GM08714 (cell line): ENCODE measurements around the gene ZNF560.
A peak's percentile ranks its signal among the peaks of the same experiment; 100 is the strongest.
"Not testable (repeated sequence)": the region's sequence is repeated elsewhere in the genome, so short reads cannot be mapped to it uniquely, and the experiment has no call there.

ENCODE experiments used
- H3K4me3 ChIP-seq: fragments of 200-500 bp; sonication (Bioruptor generic); 2 replicates; pipeline ENCODE4 v1.5.1; 2014; ENCODE audit warnings: mild to moderate bottlenecking, low read length, inconsistent platforms
- ZNF274 ChIP-seq: IDR thresholded peaks from 2 replicates; pipeline ENCODE4 v1.6.1; 2012; ENCODE audit warnings: mild to moderate bottlenecking, low read depth, low read length

Gene ZNF560

DNA sequence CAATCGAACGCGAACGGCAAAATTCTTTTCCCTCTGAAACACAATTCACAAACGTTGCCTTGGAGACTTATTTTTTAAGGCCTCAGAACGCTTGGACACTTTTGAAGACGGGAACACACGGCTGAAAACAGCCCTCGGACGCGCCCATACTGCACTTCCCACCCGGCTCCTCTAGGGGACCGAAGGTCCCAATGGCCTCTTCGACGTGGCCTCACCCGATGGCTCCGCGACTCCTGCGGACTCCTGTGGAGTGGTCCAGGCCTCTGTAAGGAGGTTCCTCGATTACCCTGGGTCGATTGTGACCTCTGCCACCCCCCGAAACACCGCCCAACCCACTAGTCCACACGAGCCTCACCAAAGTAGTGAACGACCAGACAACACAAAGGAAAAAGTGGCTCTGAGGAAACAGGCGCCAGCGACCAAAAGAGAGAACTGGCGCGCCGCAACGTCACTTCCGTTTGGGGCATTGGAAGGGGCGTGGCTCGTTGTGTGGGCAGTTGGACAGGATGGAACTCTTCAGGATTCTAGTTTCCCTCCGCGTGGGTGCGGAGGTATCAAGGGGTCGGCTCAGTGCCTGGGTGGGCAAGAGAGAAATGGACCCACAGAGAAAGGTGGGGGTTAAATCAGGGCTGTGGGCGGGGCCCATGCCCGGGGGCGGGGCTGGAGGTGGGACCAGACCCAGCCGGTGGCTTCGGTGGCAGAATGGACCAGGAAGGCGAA lies at the start of gene ZNF560:
Gene ZNF560, minus strand, starts transcription at position 434 of the 720 bp plus-strand sequence. CDS start 23,303 bp downstream, outside the sequence.
- TF ChIP-seq ZNF274: no peak
- no peak within 1 kb of the TSS for H3K4me3 ChIP-seq

DNA sequence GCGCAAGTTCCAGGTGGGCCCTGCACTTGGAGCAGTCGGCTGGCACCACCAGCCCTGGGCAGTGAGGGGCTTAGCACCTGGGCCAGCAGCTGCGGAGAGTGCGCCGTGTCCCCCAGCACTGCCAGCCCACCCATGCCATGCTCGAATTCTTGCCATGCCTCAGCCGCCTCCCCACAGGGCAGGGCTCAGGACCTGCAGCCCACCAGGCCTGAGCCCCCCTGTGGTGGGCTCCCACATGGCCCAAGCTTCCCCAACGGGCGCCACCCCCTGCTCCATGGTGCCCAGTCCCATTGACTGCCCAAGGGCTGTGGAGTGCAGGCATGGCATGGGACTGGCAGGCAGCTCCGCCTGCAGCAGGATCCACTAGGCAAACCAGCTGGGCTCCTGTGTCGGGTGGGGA lies 49.5 kb upstream of the ZNF560 start:
- TF ChIP-seq ZNF274: no peak
- H3K4me3 ChIP-seq: no peak overlapping the region

DNA sequence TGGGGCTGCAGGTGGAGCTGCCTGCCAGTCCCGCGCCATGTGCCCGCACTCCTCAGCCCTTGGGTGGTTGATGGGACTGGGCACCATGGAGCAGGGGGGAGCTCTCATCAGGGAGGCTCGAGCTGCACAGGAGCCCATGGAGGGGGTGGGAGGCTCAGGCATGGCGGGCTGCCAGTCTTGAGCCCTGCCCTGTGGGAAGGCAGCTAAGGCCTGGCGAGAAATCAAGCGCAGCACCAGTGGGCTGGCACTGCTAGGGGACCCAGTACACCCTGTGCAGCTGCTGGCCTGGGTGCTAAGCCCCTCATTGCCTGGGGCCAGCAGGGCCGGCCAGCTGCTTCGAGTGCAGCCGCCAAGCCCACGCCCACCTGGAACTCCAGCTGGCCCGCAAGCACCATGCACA lies 42.9 kb upstream of the ZNF560 start:
- H3K4me3 ChIP-seq: not testable (repeated sequence)

DNA sequence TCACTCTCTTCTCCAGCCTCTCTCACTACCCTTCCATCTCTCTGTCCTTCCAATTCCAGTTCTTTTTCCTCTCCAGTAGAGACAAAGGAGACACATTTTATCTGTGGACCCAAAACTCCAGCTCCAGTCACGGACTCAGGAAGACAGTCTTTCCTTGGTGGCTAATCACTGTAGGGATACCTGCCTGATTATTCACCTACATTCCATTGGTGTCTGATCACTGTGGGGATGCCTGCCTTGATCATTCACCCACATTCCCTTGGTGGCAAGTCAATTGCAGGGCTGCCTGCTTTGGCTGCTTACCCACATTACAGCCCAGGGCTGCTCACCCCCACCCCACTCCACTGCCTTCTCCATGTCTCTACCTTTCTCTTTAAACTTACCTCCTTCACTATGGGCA lies 41.5 kb upstream of the ZNF560 start:
- H3K4me3 ChIP-seq: not testable (repeated sequence)

DNA sequence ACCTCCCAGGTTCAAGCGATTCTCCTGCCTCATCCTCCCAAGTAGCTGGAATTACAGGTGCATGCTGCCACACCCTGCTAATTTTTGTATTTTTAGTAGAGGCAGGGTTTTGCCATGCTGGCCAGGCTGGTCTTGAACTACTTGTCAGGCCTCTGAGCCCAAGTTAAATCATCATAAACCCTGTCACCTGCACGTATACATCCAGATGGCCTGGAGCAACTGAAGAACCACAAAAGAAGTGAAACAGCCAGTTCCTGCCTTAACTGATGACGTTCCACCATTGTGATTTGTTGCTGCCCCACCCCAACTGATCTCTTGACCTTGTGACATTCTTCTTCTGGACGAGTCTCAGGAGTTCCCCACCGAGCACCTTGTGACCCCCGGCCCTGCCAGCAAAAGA lies 40.8 kb upstream of the ZNF560 start:
- not testable (repeated sequence) for H3K4me3 ChIP-seq

DNA sequence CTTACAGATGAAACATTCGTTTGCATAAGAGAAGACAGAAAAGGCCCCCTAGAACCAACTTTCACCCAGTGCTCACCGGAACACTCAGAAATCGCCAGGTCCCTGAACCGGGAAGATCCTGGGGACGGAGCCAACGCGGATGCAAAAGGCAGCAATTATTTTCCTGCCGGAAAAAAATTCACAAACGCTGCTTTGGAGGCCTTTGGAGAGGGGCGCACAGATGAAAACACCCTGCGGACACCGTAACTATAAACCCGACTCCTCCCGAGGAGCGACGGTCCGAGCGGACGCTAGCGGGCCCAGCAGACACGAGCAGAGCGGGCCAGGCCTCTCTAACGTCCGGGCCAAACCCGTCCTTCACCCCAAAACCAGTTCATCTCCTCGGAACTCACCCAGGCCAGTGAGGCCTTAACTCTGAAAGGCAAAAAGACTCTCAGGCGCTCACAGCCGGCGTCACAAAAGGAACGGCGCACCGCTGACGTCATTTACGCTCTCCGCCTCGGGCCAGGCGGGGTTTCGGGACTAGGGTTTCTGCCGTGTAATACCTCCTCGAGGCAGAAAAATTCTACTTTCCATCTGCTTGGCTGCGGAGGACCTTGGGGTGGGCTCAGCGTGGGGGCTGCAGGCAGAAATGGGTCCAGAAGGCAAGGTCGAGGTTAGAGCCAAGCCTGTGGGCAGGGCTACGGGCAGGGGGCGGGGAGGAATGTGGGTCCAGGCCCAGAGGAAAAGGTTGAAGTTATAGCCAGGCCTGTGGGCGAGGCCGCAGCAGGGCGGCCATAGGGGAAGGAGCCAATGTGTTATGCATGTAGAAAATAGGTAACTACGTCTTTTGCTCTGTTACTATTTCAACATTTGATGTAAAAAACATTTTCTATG lies 40.0 kb upstream of the ZNF560 start, which contains the start of gene ZNF426:
Gene ZNF426, minus strand, starts transcription at position 463 of the 876 bp plus-strand sequence. CDS start 2,413 bp downstream, outside the sequence.
- no peak for TF ChIP-seq ZNF274

DNA sequence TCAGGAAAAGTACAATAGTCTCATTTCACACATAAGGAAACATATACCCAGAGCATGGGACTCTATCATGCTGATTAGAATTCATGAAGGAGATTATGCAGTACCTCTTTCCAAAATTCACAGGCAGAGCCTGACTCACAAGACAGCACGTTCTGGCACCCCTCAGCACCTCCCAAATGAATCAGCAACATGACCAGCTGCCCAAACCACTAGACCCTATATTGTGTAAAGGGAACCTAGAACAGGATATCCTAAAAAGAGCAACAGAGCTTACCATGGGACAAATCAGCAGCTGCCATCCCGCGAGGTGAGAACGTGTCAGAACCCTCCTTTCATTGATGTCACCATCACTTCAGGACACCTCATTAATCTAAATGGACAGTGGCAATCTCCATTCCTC lies 37.5 kb upstream of the ZNF560 start:
- no peak overlapping the region for H3K4me3 ChIP-seq
- no peak for TF ChIP-seq ZNF274

More for the DNA sequence above, 40.0 kb upstream of the ZNF560 start, which contains the start of gene ZNF426:
- H3K4me3 ChIP-seq: peak within 1 kb of the TSS; percentile 91

DNA sequence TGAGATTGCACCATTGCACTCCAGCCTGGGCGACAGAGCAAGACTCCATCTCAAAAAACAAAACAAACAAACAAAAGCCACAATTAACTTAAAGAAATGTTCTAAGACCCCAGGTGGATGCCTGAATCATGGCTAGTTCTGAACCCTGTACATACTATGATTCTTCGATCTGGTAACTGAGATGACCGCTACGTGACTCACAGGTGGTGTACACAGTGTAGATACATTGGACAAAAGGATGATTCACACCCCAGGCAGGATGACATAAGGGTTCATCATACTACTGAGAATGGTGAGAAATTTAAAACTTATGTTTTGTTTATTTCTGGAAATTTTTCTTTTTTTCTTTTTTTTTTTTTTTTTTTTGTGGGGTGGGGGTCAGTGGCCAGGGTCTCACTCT lies 33.5 kb upstream of the ZNF560 start:
- H3K4me3 ChIP-seq: no peak overlapping the region
- TF ChIP-seq ZNF274: no peak

DNA sequence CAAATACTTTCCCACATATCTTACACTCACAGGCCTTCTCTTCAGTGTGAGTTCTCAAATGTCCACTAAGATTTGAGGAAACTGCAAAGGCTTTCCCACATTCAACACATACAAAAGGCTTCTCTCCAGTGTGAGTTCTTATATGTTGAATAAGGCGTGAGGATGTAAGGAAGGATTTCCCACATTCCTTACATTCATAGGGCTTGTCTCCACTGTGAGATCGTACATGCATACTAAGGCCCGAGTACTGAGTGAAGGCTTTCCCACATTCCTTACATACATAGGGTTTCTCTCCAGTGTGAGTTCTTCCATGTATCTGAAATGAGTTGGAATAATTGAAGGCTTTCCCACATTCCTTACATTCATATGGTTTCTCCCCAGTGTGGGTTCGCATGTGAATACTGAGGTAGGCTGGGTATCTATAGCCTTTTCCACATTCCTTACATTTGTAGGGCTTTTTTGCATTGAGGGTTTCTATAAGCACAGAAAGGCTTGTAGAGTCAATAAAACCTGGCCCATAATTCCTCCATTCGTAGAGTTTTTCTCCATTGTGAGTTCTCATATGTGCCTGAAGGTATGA lies 30.4 kb upstream of the ZNF560 start:
- peak; percentile 90 for TF ChIP-seq ZNF274
- no peak overlapping the region for H3K4me3 ChIP-seq

DNA sequence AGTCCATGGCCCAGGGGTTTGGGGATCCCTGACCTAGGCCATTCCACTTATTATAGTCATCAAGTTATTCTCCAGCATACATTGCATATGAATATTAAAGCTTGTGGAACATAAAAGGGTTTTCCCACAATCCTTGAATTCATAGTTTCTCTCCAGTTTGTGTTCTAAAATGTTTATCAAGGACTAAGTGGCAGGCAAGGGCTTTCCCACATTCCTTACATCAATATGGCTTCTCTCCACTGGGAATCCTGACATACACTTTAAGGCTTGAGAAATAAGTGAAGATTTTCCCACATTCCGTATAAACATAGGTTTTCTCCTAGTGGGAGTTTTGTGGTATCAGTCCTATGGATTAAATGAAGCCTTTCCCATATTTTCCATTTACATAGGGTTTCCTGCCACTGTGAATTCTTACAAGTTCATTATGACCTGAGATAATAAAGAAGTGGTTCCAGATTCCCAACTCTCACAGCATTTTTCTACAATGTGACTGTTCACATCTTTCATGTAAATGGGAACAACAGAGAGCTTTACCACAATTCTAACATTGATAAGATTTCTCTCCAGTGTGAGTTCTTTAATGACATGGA lies 25.6 kb upstream of the ZNF560 start:
- no peak overlapping the region for H3K4me3 ChIP-seq

DNA sequence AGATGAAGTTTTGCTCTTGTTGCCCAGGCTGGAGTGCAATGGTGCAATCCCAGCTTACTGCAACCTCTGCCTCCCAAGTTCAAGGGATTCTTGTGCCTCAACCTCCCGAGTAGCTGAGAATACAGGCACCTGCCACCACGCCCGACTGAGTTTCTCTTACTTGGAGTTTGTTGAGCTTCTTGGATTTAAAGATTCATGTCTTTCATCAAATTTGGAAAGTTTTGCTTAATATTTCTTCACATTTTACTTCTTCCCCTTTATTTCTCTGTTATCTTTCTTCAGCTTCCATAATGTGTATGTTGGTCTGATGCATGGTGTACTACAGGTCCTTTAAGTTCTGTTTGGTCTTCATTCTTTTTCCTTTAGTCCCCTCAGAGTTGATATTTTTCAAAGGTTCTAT lies 8.9 kb upstream of the ZNF560 start:
- H3K4me3 ChIP-seq: no peak overlapping the region
- no peak for TF ChIP-seq ZNF274

More for the DNA sequence above, 25.6 kb upstream of the ZNF560 start:
- no peak for TF ChIP-seq ZNF274

DNA sequence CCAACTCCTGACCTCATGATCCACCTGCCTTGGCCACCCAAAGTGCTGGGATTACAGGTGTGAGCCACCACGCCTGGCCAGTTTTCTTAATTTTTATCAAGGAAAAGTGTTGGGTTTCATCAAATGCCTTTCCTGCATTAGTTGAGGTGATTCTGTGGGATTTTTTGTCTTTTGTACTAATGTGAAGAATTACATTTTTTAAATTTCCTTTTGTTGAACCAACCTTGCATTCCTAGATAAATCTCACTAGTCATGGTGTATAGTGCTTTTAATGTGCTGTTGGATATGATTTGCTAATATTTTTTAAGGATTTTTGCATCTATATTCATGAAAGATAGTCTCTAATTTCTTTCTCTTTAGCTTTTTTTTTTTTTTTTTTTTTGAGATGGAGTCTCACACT lies 2.4 kb upstream of the ZNF560 start:
- no peak overlapping the region for H3K4me3 ChIP-seq
- TF ChIP-seq ZNF274: no peak

DNA sequence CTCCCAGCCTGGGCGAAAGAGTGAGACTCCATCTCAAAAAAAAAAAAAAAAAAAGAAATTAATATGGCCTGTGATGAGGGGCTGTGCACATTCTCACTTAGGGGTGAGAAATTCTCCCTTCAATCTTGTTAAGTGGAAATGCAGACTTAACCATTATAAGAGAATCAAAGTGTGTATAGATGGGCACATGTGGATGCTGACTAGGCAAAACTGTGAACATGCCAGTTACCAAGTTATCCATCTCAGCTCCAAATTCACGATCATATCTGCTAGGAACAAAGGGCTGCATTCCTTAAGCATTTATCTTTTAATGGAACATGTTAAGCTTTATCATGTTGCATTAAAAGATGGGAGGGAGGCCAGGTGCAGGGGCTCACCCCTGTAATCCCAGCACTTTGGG lies 4.3 kb downstream of the ZNF560 start:
- no peak overlapping the region for H3K4me3 ChIP-seq
- TF ChIP-seq ZNF274: no peak

DNA sequence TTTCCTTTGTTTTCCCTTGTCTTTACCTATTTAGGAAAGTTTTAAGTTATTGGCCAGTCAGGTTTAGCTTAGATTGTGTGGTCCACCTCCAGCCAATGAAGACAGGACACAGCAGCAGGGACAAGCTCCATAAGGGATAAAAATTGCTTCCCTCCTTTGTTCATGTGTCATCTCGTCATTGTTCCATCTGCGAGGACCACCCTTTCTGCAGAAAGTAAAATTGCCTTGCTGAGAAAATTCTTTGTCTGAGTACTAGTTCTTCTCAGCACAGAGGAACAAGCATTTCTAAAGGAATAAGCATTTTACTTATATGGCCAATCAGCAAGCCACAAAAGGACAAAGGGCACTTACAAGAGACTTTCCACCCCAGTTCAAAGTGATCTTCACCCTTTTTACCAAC lies 11.4 kb downstream of the ZNF560 start:
- no peak overlapping the region for H3K4me3 ChIP-seq
- no peak for TF ChIP-seq ZNF274
